Motor neuron (in vitro differentiated cells): ENCODE measurements around the gene GGACT. TPM values are rescaled to one million over a fixed set of nuclear protein-coding genes. Genes with fewer than 3 reads are reported as not detected.
A peak's percentile ranks its signal among the peaks of the same experiment; 100 is the strongest.

Experiments
- ATAC-seq, 8 experiments: fragments of 200-7000 bp; cut with Tn5 transposase; replicated peaks in 6 of 8; 2 replicates each; pipeline ENCODE4 v1.8.0; 2021; ENCODE audit warnings: mild to moderate bottlenecking in 8 of 8, moderate library complexity in 8 of 8
- H3K27ac ChIP-seq, 2 donors: fragments of 250-450 bp; sonication (Bioruptor Pico); 2 replicates each; pipeline ENCODE4 v1.9.0; 2021; ENCODE audit warnings: antibody characterized with exemption in 2 of 2, mild to moderate bottlenecking in 2 of 2, moderate library complexity in 1 of 2
- H3K4me1 ChIP-seq, 2 donors: fragments of 250-450 bp; sonication (Bioruptor Pico); replicated peaks in 1 of 2; 2 replicates each; pipeline ENCODE4 v1.6.1; 2021; ENCODE audit warnings: antibody characterized with exemption in 2 of 2, mild to moderate bottlenecking in 2 of 2, moderate library complexity in 1 of 2
- H3K4me3 ChIP-seq, 5 donors: fragments of 250-450 bp; sonication (Bioruptor Pico); 2 replicates each; pipeline ENCODE4 v1.9.0; 2021; ENCODE audit warnings: antibody characterized with exemption in 5 of 5, mild to moderate bottlenecking in 5 of 5, moderate library complexity in 4 of 5
- WGBS, 10 experiments: fragments of 450-650 bp; shearing (Covaris generic); methylation state at CpG; one replicate each; pipeline ENCODE4 v1.0.0; 2022; 5-methylcytosine and 5-hydroxymethylcytosine counted together
- in situ Hi-C, 9 experiments: fragments of 400-800 bp; cut with MboI; loops; one replicate each; pipeline ENCODE4 v1.15.0; 2021; ENCODE audit warnings: low sequenced_read_pairs in 9 of 9, low pct_unique_long_range_greater_than_20kb in 2 of 9; ENCODE audit not compliant: unreplicated experiment in 9 of 9
- total RNA-seq, 8 experiments: library from RNA; unstranded; fragments of 300-600 nt; gene quantifications; 2 replicates each; pipeline versions ENCODE4 v1.2.3 to v1.2.4, GENCODE V29; 2022

GGACT gene
- total RNA-seq, 8 experiments from 2014 or later: 1.6 to 8.0 (median 3.0) TPM

GRCh38 chr13:100493418-100493817 lies 95.2 kb downstream of the GGACT start:
- H3K27ac ChIP-seq: no peak overlapping the region
- no peak overlapping the region for H3K4me3 ChIP-seq
- H3K4me1 ChIP-seq: peaks cover 4 to 5% of the 10 kb centered on the region in 2 donors
- in situ Hi-C loops: no loop called here
- WGBS, 10 experiments: 83 to 100% (median 95%) methylated on average over 2 to 5 of the region's 7 CpGs; no CpG with 5 or more reads in 4 of the 10 experiments
- no peak for ATAC-seq

DNA sequence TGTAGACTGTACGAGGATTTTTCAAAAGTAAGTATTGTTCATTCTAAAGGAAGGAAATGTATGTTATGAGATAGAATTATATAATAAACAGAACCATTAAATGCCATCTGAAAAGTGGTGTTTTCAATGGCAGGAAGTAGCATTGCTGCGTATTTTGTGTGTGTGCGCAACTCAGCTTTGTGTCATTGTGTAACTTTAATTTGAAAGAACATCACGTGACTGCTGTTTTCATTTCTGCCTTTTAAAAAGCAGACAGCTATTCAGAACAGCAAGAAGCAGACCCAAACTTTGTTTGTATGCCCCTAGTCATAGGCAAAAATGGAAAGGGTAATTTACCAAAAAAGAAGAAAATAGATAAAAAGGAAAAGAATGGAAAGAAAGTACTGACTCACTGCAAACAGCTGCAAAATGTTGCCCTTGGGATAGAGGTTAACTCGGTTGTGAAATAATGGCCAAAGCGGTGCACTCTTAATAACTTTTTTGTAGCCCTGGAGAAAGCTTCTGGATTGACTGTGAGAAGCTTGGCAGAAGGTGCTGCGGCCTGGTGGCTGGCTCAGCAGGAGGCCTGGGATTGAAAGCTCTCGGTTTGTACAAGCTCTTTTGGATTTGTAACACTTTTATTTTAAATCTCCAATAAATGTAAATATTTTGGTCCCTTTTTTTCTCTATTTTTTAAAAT lies 97.3 kb downstream of the GGACT start:
- Histone ChIP-seq H3K4me3 (no peak overlapping the region), H3K4me1 (peaks cover 4 to 5% of the 10 kb centered on the region in 2 donors), H3K27ac (no peak overlapping the region)
- ATAC-seq: peak in 1 of 8 experiments; percentile 15
- 40 to 87% (median 65%) methylated on average over 1 to 8 of the region's 8 CpGs for WGBS, 10 experiments
- in situ Hi-C loops: no loop called here

- in situ Hi-C loops: no loop called here
- ATAC-seq: peak in 5 of 8 experiments; percentile 17 to 93 (median 73)
- WGBS, 10 experiments: 13 to 60% (median 42%) methylated on average over 1 to 3 of the region's 4 CpGs; no CpG with 5 or more reads in 5 of the 10 experiments
- Histone ChIP-seq H3K27ac (no peak overlapping the region), H3K4me3 (no peak overlapping the region), H3K4me1 (peaks cover 4 to 5% of the 10 kb centered on the region in 2 donors)
These were observed 97.9 kb downstream of the GGACT start for GRCh38 chr13:100490692-100491091.

GRCh38 chr13:100485265-100485664 lies 103.3 kb downstream of the GGACT start:
- ATAC-seq: no peak
- 56 to 100% (median 75%) methylated on average over 1 to 2 of the region's 2 CpGs; no CpG with 5 or more reads in 1 of the 10 experiments for WGBS, 10 experiments
- in situ Hi-C loops: no loop called here
- Histone ChIP-seq H3K4me1 (peaks cover 0 to 16% of the 10 kb centered on the region in 2 donors), H3K4me3 (no peak overlapping the region), H3K27ac (no peak overlapping the region)

- no peak overlapping the region for H3K27ac ChIP-seq
- no peak overlapping the region for H3K4me3 ChIP-seq
- H3K4me1 ChIP-seq: peaks cover 0 to 16% of the 10 kb centered on the region in 2 donors
- peak in 3 of 8 experiments; percentile 24 to 87 (median 74) for ATAC-seq
- in situ Hi-C loops: no loop called here
- WGBS, 10 experiments: 33 to 70% (median 53%) methylated on average over 1 to 3 of the region's 3 CpGs; no CpG with 5 or more reads in 3 of the 10 experiments
These were observed 103.9 kb downstream of the GGACT start for GRCh38 chr13:100484702-100485101.

GRCh38 chr13:100483841-100484381 lies 104.7 kb downstream of the GGACT start:
- no peak for ATAC-seq

DNA sequence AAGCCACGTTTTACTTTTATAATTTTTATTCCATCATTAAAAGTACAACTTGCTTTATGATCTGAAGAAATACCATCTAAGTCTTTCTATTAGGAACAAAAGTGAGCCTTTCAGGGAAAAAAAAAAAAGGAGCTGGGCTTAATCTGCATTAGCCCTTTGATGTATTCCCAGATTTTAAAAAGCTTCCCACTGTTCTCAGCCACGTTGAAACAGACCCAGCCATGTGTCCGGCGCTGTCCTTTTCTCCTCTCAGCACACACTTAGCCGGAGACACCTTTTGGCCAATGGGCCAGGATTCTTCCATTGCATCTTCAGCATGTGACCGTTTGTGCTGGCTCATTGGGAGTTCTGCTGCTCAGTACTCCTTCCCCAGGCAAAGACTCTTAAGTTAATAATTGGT lies 105.5 kb downstream of the GGACT start:
- peaks cover 0 to 16% of the 10 kb centered on the region in 2 donors for H3K4me1 ChIP-seq
- in situ Hi-C loops: no loop called here
- no peak overlapping the region for H3K27ac ChIP-seq
- ATAC-seq: peak in 1 of 8 experiments; percentile 26
- WGBS, 10 experiments: 30 to 90% (median 59%) methylated on average over 1 to 5 of the region's 6 CpGs; no CpG with 5 or more reads in 2 of the 10 experiments
- H3K4me3 ChIP-seq: no peak overlapping the region

More at GRCh38 chr13:100483841-100484381, 104.7 kb downstream of the GGACT start:
- H3K4me1 ChIP-seq: peaks cover 0 to 16% of the 10 kb centered on the region in 2 donors
- WGBS, 10 experiments: 14 to 90% (median 84%) methylated on average over 1 to 8 of the region's 8 CpGs
- no peak overlapping the region for H3K4me3 ChIP-seq
- in situ Hi-C loops: no loop called here
- H3K27ac ChIP-seq: no peak overlapping the region

DNA sequence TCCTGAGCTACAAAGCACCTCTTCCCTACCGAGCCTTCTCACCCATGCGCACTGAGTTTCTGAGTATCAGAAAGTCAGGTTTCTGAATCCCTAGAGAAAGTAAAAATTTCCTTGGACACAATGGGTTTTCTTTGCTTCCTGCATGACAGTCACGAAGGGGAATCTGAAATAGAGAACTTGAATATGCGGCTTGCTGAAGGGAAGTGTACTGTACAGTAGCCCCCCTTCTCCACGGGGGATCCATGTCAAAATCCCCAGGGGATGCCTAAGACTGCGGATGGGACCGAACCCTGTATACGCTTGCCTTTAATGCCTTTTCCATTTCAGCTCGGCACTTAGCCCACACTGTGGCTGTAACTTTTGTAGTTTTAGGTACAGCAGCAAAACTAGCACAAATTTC lies 107.9 kb downstream of the GGACT start:
- ATAC-seq: no peak
- no peak overlapping the region for H3K4me3 ChIP-seq
- WGBS, 10 experiments: 73 to 100% (median 93%) methylated on average over 2 to 8 of the region's 9 CpGs; no CpG with 5 or more reads in 1 of the 10 experiments
- peaks cover 0 to 15% of the 10 kb centered on the region in 2 donors for H3K4me1 ChIP-seq
- H3K27ac ChIP-seq: no peak overlapping the region
- in situ Hi-C loops: no loop called here

Other genes with a start within 250 kb of the GGACT start
- gene TMTC4, start 86.0 kb upstream of the GGACT start, total RNA-seq: 10 to 100 TPM in 7 of 8 experiments, 1 to 10 TPM in 1; 8.2 to 86.8 (median 61.3) TPM